OCI-LY1 (cell line): ENCODE data around the gene KCTD20.

ENCODE experiments used
- EZH2 ChIP-seq: fragments of 200-600 bp; sonication (generic), shearing (Covaris generic); IDR thresholded peaks from 2 replicates; pipeline ENCODE4 v1.8.0; 2017; ENCODE audit warnings: borderline replicate concordance, mixed run types, mild to moderate bottlenecking, antibody characterized with exemption, low read length, moderate library complexity, mixed read lengths
- TF ChIP-seq, protein P1 (sequence below): fragments of 200-600 bp; sonication (generic), shearing (Covaris generic); IDR thresholded peaks from 2 replicates; pipeline ENCODE4 v1.5.1; 2017; ENCODE audit warnings: mild to moderate bottlenecking, antibody characterized with exemption, low read length, moderate library complexity, mixed read lengths

DNA sequence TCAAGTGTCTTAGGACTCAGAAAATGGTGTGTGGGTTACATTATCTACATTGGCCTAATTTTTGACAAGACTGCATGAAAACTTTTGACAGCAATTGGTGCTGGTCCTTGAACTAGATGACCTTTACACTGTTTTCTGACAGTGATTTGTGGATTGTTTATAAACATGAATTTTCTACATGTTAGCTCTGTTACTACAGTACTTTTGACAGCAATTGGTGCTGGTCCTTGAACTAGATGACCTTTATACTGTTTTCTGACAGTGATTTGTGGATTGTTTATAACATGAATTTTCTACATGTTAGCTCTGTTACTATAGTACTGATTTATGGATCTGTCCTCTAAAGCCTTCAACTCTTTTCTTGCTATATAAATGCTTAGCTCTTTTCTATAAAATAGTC, 16.7 kb downstream of the KCTD20 start:
- TF ChIP-seq, protein P1, sequence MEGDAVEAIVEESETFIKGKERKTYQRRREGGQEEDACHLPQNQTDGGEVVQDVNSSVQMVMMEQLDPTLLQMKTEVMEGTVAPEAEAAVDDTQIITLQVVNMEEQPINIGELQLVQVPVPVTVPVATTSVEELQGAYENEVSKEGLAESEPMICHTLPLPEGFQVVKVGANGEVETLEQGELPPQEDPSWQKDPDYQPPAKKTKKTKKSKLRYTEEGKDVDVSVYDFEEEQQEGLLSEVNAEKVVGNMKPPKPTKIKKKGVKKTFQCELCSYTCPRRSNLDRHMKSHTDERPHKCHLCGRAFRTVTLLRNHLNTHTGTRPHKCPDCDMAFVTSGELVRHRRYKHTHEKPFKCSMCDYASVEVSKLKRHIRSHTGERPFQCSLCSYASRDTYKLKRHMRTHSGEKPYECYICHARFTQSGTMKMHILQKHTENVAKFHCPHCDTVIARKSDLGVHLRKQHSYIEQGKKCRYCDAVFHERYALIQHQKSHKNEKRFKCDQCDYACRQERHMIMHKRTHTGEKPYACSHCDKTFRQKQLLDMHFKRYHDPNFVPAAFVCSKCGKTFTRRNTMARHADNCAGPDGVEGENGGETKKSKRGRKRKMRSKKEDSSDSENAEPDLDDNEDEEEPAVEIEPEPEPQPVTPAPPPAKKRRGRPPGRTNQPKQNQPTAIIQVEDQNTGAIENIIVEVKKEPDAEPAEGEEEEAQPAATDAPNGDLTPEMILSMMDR: no peak
- no peak for TF ChIP-seq EZH2
